Gastroesophageal sphincter (tissue), 4 donors: Measurements from ENCODE around the gene SYNDIG1. TPM values are rescaled to one million over a fixed set of nuclear protein-coding genes. Genes with fewer than 3 reads are reported as not detected.
"Not testable (repeated sequence)": the region's sequence is repeated elsewhere in the genome, so short reads cannot be mapped to it uniquely, and the experiment has no call there.

Experiments
- ATAC-seq: fragments of 150-250 bp; one replicate; pipeline ENCODE4 v1.9.1; 2016; ENCODE audit warnings: mild to moderate bottlenecking, moderate library complexity
- H3K27ac ChIP-seq, 4 donors: fragments of 200-600 bp; sonication (generic) in 3 of 4; 1 replicate in 3 of 4; 2 replicates in 1 of 4; pipeline ENCODE4 v1.5.1; 2016 to 2019
- H3K27me3 ChIP-seq: fragments of 200-600 bp; sonication (generic); one replicate; pipeline ENCODE4 v1.5.1; 2019
- H3K36me3 ChIP-seq, 2 donors: fragments of 200-600 bp; sonication (generic); one replicate each; pipeline ENCODE4 v1.5.1; 2019; ENCODE audit warnings: control low read depth in 1 of 2
- H3K4me1 ChIP-seq, 3 donors: fragments of 200-600 bp; sonication (generic); 1 replicate in 2 of 3; 2 replicates in 1 of 3; pipeline ENCODE4 v1.5.1; 2016 to 2019; ENCODE audit warnings: control low read depth in 2 of 3
- H3K4me3 ChIP-seq, 2 donors: fragments of 200-600 bp; sonication (generic); one replicate each; pipeline ENCODE4 v1.5.1; 2019; ENCODE audit warnings: mild to moderate bottlenecking in 1 of 2, moderate library complexity in 1 of 2
- H3K9me3 ChIP-seq, 3 donors: fragments of 200-600 bp; sonication (generic); one replicate each; pipeline ENCODE4 v1.5.1; 2017 to 2019; ENCODE audit warnings: control low read depth in 2 of 3
- EP300 ChIP-seq: sonication (generic); formaldehyde crosslinking; IDR thresholded peaks from one replicate; pipeline ENCODE4 v1.6.1; 2017; ENCODE audit warnings: antibody characterized with exemption, mild to moderate bottlenecking
- POLR2A ChIP-seq, 2 donors: fragments of 450-650 bp; IDR thresholded peaks; one replicate each; pipeline ENCODE4 v1.6.1; 2017; ENCODE audit warnings: antibody characterized with exemption in 2 of 2, mild to moderate bottlenecking in 2 of 2, moderate library complexity in 1 of 2
- POLR2AphosphoS5 ChIP-seq: sonication (generic); formaldehyde crosslinking; IDR thresholded peaks from one replicate; pipeline ENCODE4 v1.6.1; 2017; ENCODE audit warnings: antibody characterized with exemption
- WGBS, 2 donors: methylation state at CpG; one replicate each; pipeline ENCODE4 v1.1.5; 2018; ENCODE audit warnings: low coverage in 1 of 2; 5-methylcytosine and 5-hydroxymethylcytosine counted together
- total RNA-seq, 4 donors: library from RNA; depleted of rRNA; stranded (reverse); fragments of >200 nt; gene quantifications; one replicate each; pipeline ENCODE4 v1.1.0, GENCODE V29; 2016
- TF ChIP-seq, protein P1 (sequence below), 4 experiments: fragments of 200-600 bp in 2 of 4; fragments of 450-650 bp in 2 of 4; sonication (generic) in 1 of 4; IDR thresholded peaks; one replicate each; pipeline ENCODE4 v1.5.1; 2017 to 2019; ENCODE audit warnings: antibody characterized with exemption in 4 of 4, mild to moderate bottlenecking in 2 of 4, moderate library complexity in 2 of 4

The SYNDIG1 gene
- total RNA-seq, 4 donors from 2014 or later, result 0.15 to 0.40 (median 0.16) TPM; not detected in 1

DNA sequence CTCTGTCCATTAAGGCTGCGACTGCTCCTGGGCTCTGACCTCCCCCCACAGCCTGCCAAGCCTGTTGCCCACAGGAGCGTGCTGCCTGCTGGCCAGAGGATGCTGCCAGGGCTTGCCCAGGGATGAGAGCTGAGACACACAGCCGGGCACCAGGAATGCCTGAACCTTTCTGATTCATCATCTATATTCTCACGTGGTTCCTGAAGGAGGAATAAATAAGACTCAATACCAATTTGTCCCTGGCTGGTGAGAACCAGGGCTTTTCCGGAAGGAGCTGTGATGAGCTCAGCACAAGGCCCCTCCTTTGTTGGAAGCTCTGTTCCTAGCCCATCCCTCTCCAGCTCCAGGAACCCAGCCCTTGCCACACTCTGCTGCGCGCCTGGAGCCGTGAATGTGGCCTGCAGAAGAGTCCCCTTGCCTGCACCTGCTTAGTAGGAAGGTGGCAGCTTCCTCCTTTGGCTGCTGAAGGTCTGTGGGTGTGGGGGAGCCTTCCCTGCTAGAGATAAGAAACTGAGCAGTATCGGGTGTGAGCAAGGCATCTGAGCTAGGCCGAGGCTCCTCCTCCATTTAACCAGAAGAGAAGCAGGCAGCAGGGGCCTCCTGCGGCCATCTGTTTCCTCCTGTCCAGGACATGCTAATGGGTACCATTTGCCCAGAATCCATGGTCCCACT, 37.9 kb downstream of the SYNDIG1 start:
- Histone ChIP-seq H3K27me3 (peaks cover 17% of the 10 kb centered on the region), H3K27ac (no peak overlapping the region), H3K36me3 (no peaks in the 10 kb centered on the region), H3K4me1 (no peaks in the 10 kb centered on the region), H3K9me3 (no peaks in the 10 kb centered on the region), H3K4me3 (no peak overlapping the region)
- WGBS, 2 donors, result 60% methylated on average over 2 of the region's 11 CpGs; no CpG with 5 or more reads in 1 of the 2 donors
- TF ChIP-seq POLR2A (IDR thresholded peaks at IDR 0.05), result no peak
- TF ChIP-seq, protein P1, sequence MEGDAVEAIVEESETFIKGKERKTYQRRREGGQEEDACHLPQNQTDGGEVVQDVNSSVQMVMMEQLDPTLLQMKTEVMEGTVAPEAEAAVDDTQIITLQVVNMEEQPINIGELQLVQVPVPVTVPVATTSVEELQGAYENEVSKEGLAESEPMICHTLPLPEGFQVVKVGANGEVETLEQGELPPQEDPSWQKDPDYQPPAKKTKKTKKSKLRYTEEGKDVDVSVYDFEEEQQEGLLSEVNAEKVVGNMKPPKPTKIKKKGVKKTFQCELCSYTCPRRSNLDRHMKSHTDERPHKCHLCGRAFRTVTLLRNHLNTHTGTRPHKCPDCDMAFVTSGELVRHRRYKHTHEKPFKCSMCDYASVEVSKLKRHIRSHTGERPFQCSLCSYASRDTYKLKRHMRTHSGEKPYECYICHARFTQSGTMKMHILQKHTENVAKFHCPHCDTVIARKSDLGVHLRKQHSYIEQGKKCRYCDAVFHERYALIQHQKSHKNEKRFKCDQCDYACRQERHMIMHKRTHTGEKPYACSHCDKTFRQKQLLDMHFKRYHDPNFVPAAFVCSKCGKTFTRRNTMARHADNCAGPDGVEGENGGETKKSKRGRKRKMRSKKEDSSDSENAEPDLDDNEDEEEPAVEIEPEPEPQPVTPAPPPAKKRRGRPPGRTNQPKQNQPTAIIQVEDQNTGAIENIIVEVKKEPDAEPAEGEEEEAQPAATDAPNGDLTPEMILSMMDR (IDR thresholded peaks at IDR 0.05), result no peak
- no peak for TF ChIP-seq POLR2AphosphoS5
- TF ChIP-seq EP300, result no peak
- no peak for ATAC-seq

DNA sequence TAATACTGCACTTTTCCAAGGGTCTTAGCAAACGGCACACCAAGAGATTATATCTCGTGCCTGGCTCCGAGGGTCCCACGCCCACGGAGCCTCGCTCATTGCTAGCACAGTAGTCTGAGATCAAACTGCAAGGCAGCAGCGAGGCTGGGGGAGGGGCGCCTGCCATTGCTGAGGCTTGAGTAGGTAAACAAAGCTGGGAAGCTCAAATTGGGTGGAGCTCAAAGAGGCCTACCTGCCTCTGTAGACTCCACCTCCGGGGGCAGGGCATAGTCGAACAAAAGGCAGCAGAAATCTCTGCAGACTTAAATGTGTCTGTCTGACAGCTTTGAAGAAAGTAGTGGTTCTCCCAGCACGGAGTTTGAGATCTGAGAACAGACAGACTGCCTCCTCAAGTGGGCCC, 43.0 kb downstream of the SYNDIG1 start:
- not testable (repeated sequence) for H3K9me3 ChIP-seq, H3K27ac ChIP-seq, H3K4me1 ChIP-seq, H3K4me3 ChIP-seq, H3K36me3 ChIP-seq, ATAC-seq
- peaks cover 10% of the 10 kb centered on the region for H3K27me3 ChIP-seq
- WGBS, 2 donors, result 60% methylated on average over 1 of the region's 11 CpGs; no CpG with 5 or more reads in 1 of the 2 donors

DNA sequence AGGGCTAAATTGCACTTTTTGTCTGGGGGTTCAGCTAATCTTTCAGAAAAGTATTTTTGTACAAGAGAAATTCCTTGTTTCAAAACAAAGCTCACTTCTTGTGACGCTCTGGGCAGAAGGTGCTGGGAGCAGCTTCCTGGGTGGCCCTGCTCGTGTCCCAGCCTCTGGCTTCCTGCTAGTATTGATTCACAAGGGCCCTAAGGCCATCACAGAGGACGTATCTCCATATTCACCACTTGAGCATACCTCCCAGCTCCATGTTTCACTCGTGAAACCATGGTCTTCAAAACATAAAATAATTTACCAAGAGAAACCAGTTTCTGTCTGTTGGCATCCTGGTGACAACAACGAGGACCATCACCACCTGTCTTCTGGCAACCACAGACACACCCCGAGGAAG, 49.1 kb downstream of the SYNDIG1 start:
- WGBS, 2 donors, result 62 to 72% methylated on average over 2 to 6 of the region's 6 CpGs
- TF ChIP-seq POLR2AphosphoS5, result no peak
- TF ChIP-seq, protein P1 (IDR thresholded peaks at IDR 0.05), result no peak
- TF ChIP-seq EP300, result no peak
- TF ChIP-seq POLR2A (IDR thresholded peaks at IDR 0.05), result no peak
- no peaks in the 10 kb centered on the region for H3K4me1 ChIP-seq

DNA sequence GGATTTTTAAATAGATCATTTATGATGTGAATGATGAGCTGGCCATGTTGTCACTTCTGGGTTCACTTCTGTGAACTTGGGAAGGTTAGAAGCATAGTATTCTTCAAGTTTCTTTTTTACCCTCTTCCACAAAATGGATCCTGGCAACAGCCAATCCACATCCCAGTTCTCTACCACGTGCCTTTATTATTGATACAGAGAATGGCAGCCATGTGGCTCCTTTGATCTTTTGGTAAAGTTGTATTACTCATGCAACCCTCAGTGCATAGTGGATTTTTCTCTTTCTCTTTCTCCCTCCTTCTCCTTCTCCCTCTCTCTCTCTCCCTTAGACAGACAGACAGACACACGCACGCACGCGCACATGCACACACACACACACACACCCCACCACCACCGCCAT, 50.0 kb downstream of the SYNDIG1 start:
- WGBS, 2 donors, result 85 to 92% methylated on average over 3 to 6 of the region's 6 CpGs
- Histone ChIP-seq H3K27me3 (no peaks in the 10 kb centered on the region), H3K9me3 (no peaks in the 10 kb centered on the region), H3K4me1 (no peaks in the 10 kb centered on the region), H3K4me3 (no peak overlapping the region), H3K27ac (no peak overlapping the region), H3K36me3 (no peaks in the 10 kb centered on the region)
- TF ChIP-seq POLR2A (IDR thresholded peaks at IDR 0.05), result no peak
- no peak for TF ChIP-seq POLR2AphosphoS5
- no peak for TF ChIP-seq EP300
- TF ChIP-seq, protein P1 (IDR thresholded peaks at IDR 0.05), result no peak
- ATAC-seq, result no peak

More for the DNA sequence above, 49.1 kb downstream of the SYNDIG1 start:
- H3K4me3 ChIP-seq, result no peak overlapping the region
- H3K36me3 ChIP-seq, result no peaks in the 10 kb centered on the region
- H3K27ac ChIP-seq, result no peak overlapping the region
- no peak for ATAC-seq
- H3K27me3 ChIP-seq, result no peaks in the 10 kb centered on the region
- no peaks in the 10 kb centered on the region for H3K9me3 ChIP-seq

DNA sequence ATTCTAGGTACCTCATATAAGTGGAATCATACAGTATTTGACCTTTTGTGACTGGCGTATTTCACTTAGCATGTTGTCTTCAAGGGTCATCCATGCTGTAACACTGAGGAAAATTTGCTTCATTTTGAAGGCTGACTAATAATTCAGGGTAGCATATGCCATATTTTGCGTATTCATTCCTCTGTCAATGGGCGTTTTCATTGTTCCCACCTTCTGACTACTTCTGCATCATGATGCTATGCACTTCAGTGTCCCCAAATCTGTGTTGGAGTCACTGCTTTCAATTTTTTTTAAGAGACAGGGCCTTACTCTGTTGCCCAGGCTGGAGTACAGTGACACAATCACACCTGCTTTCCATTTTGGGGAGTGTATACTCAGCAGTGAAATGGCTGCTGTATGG, 51.6 kb downstream of the SYNDIG1 start:
- Histone ChIP-seq H3K27me3 (no peaks in the 10 kb centered on the region), H3K27ac (no peak overlapping the region), H3K9me3 (no peaks in the 10 kb centered on the region), H3K4me1 (no peaks in the 10 kb centered on the region), H3K36me3 (no peaks in the 10 kb centered on the region), H3K4me3 (no peak overlapping the region)
- no peak for ATAC-seq
- 90 to 94% methylated on average over 3 of the region's 3 CpGs for WGBS, 2 donors
- TF ChIP-seq POLR2AphosphoS5 (no peak), POLR2A (IDR thresholded peaks at IDR 0.05) (no peak)
- TF ChIP-seq, protein P1 (IDR thresholded peaks at IDR 0.05), result no peak
